Right lobe of liver (tissue), 6 donors: ENCODE measurements around the gene FAM228A. TPM values are rescaled to one million over a fixed set of nuclear protein-coding genes. Genes with fewer than 3 reads are reported as not detected.

Source experiments
- ATAC-seq, 4 donors: fragments of 200-7000 bp; cut with Tn5 transposase; one replicate each; pipeline ENCODE4 v1.9.1; 2020; ENCODE audit warnings: mild to moderate bottlenecking in 4 of 4, moderate library complexity in 4 of 4
- DNase-seq, 3 donors: peaks; one replicate each; pipeline ENCODE4 v3.0.0-alpha.2; 2020
- H3K27ac ChIP-seq, 3 donors: fragments of 200-600 bp; one replicate each; pipeline ENCODE4 v1.8.0; 2022
- H3K27me3 ChIP-seq, 2 donors: fragments of 200-600 bp; one replicate each; pipeline ENCODE4 v1.8.0; 2022
- H3K36me3 ChIP-seq, 4 donors: fragments of 200-600 bp; sonication (generic) in 1 of 4; one replicate each; pipeline versions ENCODE4 v1.5.1 to v1.8.0; 2017 to 2022; ENCODE audit warnings: control low read depth in 1 of 4
- H3K4me1 ChIP-seq, 4 donors: fragments of 200-600 bp; sonication (generic) in 1 of 4; one replicate each; pipeline versions ENCODE4 v1.5.1 to v1.8.0; 2017 to 2022; ENCODE audit warnings: control low read depth in 1 of 4
- H3K4me3 ChIP-seq, 3 donors: fragments of 200-600 bp; one replicate each; pipeline ENCODE4 v1.8.0; 2022
- H3K9me3 ChIP-seq, 4 donors: fragments of 200-600 bp; sonication (generic) in 1 of 4; one replicate each; pipeline versions ENCODE4 v1.5.1 to v1.8.0; 2017 to 2022; ENCODE audit warnings: control low read depth in 1 of 4
- CTCF ChIP-seq, 4 donors: fragments of 200-600 bp in 3 of 4; fragments of 450-650 bp in 1 of 4; IDR thresholded peaks; one replicate each; pipeline versions ENCODE4 v1.5.1 to v1.8.0; 2016 to 2022; ENCODE audit warnings: antibody characterized with exemption in 4 of 4, mild to moderate bottlenecking in 2 of 4
- POLR2A ChIP-seq: fragments of 450-650 bp; IDR thresholded peaks from one replicate; pipeline ENCODE4 v1.6.1; 2017; ENCODE audit warnings: antibody characterized with exemption, mild to moderate bottlenecking
- WGBS: methylation state at CpG from one replicate; pipeline ENCODE4 v1.1.6; 2018; ENCODE audit warnings: low coverage, low lambda C conversion rate; ENCODE audit not compliant: insufficient coverage; ENCODE audit errors: missing lambda C conversion rate; 5-methylcytosine and 5-hydroxymethylcytosine counted together
- intact Hi-C, 2 donors: fragments of 100-400 bp; cut with DNase I; formaldehyde crosslinking; loops; one replicate each; pipeline versions ENCODE4 v1.11.2 to v1.14.1; 2022
- total RNA-seq, 6 experiments: library from RNA; depleted of rRNA in 2 of 6; stranded (reverse); fragments of >200 nt in 2 of 6; fragmentation: NEBNext Ultra II Directional in 3 of 6; extraction: Animal tissue kit (Norgen Biotek cat#: 25700) in 3 of 6; gene quantifications; one replicate each; pipeline versions ENCODE4 v1.1.0 to v1.2.4, GENCODE V29; 2016 to 2023
- donor health status: DM: no; HTN: yes; CAD: no.
- donor health status: DM: no; HTN: no; CAD: no.
- donor health status: DM: no; HTN: no; CAD: no.
- donor health status: DM: no; HTN: yes; CAD: no.
- donor health status: DM: no; HTN: yes; CAD: no.

The FAM228A gene
- total RNA-seq, 6 experiments from 2014 or later = 0.12 to 0.22 (median 0.18) TPM; not detected in 3

- Histone ChIP-seq H3K9me3 (no peaks in the 10 kb centered on the region), H3K4me1 (no peaks in the 10 kb centered on the region), H3K27me3 (no peaks in the 10 kb centered on the region), H3K27ac (no peak overlapping the region), H3K36me3 (peaks cover 0 to 62% (median 9%) of the 10 kb centered on the region in 4 donors), H3K4me3 (no peak overlapping the region)
- 78% methylated on average over 8 of the region's 8 CpGs for whole genome bisulfite sequencing
- ATAC-seq (no peak), DNase-seq (no peak)
- TF ChIP-seq POLR2A = no peak
- TF ChIP-seq CTCF (IDR thresholded peaks at IDR 0.05) = no peak
- intact Hi-C loops = no loop called here
Measured at GRCh38 chr2:24206714-24207113, 31.9 kb downstream of the FAM228A start.

GRCh38 chr2:24207359-24207758 is 32.5 kb downstream of the FAM228A start:
- intact Hi-C loops = no loop called here
- ATAC-seq (no peak), DNase-seq (no peak)
- Histone ChIP-seq H3K27ac (no peak overlapping the region), H3K36me3 (peaks cover 0 to 69% (median 12%) of the 10 kb centered on the region in 4 donors), H3K4me1 (no peaks in the 10 kb centered on the region), H3K4me3 (no peak overlapping the region), H3K9me3 (no peaks in the 10 kb centered on the region), H3K27me3 (no peaks in the 10 kb centered on the region)
- TF ChIP-seq CTCF (IDR thresholded peaks at IDR 0.05) (no peak), POLR2A (no peak)
- 80% methylated on average over 6 of the region's 11 CpGs for WGBS

GRCh38 chr2:24208490-24208889 is 33.6 kb downstream of the FAM228A start:
- Histone ChIP-seq H3K4me3 (no peak overlapping the region), H3K36me3 (peaks cover 0 to 66% (median 11%) of the 10 kb centered on the region in 4 donors), H3K27me3 (no peaks in the 10 kb centered on the region), H3K27ac (no peak overlapping the region), H3K4me1 (no peaks in the 10 kb centered on the region), H3K9me3 (no peaks in the 10 kb centered on the region)
- intact Hi-C loops = no loop called here
- ATAC-seq = no peak
- WGBS = 96% methylated on average over 9 of the region's 16 CpGs
- TF ChIP-seq CTCF (IDR thresholded peaks at IDR 0.05) (no peak), POLR2A (no peak)
- no peak for DNase-seq

- no peak overlapping the region for H3K27ac ChIP-seq
- H3K4me3 ChIP-seq = no peak overlapping the region
- no peaks in the 10 kb centered on the region for H3K4me1 ChIP-seq
- ATAC-seq = no peak
- H3K36me3 ChIP-seq = peaks cover 0 to 56% (median 10%) of the 10 kb centered on the region in 4 donors
- H3K27me3 ChIP-seq = no peaks in the 10 kb centered on the region
- WGBS = 80% methylated on average over 10 of the region's 17 CpGs
- no peaks in the 10 kb centered on the region for H3K9me3 ChIP-seq
- TF ChIP-seq POLR2A (no peak), CTCF (IDR thresholded peaks at IDR 0.05) (no peak)
- DNase-seq = no peak
- intact Hi-C loops = no loop called here
Measured at GRCh38 chr2:24209389-24210105, 34.7 kb downstream of the FAM228A start.
